Measurements from ENCODE around the gene ADARB2. TPM values are rescaled to one million over a fixed set of nuclear protein-coding genes. Genes with fewer than 3 reads are reported as not detected.

ADARB2 gene
- total and polyA plus RNA-seq, 2 experiments from 2014 or later = not detected

GRCh38 chr10:1665681-1666080, 71.6 kb downstream of the ADARB2 start:
- no peaks in the 10 kb centered on the region for H4K20me1 ChIP-seq (ENCODE audit: insufficient read depth)
- in situ Hi-C loops (cut with MboI) = no loop called here
- H3K27me3 ChIP-seq (replicated peaks; ENCODE audit: insufficient read depth) = no peaks in the 10 kb centered on the region
- H2AFZ ChIP-seq = no peak overlapping the region
- no peak for TF ChIP-seq EZH2phosphoT487 (IDR thresholded peaks at IDR 0.05; ENCODE audit: insufficient read depth, low read depth)
- TF ChIP-seq EZH2 (IDR thresholded peaks at IDR 0.05; ENCODE audit: insufficient read depth, poor library complexity, severe bottlenecking) = no peak
- no peaks in the 10 kb centered on the region for H3K4me1 ChIP-seq (ENCODE audit: insufficient read depth)
- no peaks in the 10 kb centered on the region for H3K79me2 ChIP-seq (ENCODE audit: insufficient read depth)
- no peak for DNase-seq
- H3K36me3 ChIP-seq (ENCODE audit: low read depth) = no peaks in the 10 kb centered on the region
- no peaks in the 10 kb centered on the region for H3F3A ChIP-seq (ENCODE audit: insufficient read depth)
- no peak overlapping the region for H3K4me2 ChIP-seq (ENCODE audit: unreplicated experiment)
- no peak overlapping the region for H3K27ac ChIP-seq
- no peaks in the 10 kb centered on the region for H3K9me2 ChIP-seq (ENCODE audit: insufficient read depth)
- no peaks in the 10 kb centered on the region for H3K9me3 ChIP-seq (ENCODE audit: low read depth)
- H3K9ac ChIP-seq = no peak overlapping the region
- H3K4me3 ChIP-seq = no peak overlapping the region
- 52 to 54% methylated on average over 9 to 10 of the region's 10 CpGs for WGBS, 2 experiments (ENCODE audit: low coverage in 1 of 2, low lambda C conversion rate in 2 of 2, missing lambda C conversion rate in 2 of 2)

DNA sequence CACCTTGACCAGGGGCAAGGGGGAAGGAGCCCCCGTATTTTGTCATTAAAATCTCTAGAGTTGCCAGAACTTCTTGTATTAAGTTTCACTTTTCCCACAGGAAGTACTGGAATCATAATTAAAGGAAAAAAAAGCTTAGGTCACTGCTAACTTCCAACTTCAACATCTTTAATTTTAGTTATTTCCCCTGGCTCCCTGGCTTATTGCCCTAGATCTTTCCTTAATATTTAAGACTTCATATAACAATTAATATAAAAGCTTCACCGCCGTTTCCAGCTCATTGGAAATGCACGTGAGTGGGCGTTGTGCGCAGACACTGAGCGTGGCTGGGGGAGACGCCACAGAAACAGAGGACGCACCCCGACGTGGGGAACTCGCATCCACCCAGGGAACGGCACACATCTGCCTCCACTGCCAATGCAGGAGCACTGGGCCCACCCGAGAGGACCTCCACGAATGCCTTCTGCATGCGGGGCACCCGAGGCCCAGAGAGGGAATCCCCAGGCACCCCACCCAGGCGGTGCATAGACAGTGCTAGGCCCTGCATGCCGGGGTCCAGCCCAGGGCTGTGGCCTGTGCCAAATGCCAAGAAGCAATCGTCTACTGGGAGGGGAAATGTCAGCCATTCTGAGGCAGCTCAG, 72.2 kb downstream of the ADARB2 start:
- Histone ChIP-seq H3K9me2 (ENCODE audit: insufficient read depth) (no peaks in the 10 kb centered on the region), H3K9me3 (ENCODE audit: low read depth) (no peaks in the 10 kb centered on the region), H4K20me1 (ENCODE audit: insufficient read depth) (no peaks in the 10 kb centered on the region), H3K27ac (no peak overlapping the region), H3K4me1 (ENCODE audit: insufficient read depth) (no peaks in the 10 kb centered on the region), H3K36me3 (ENCODE audit: low read depth) (no peaks in the 10 kb centered on the region), H3K79me2 (ENCODE audit: insufficient read depth) (no peaks in the 10 kb centered on the region), H3K9ac (no peak overlapping the region), H3K4me3 (no peak overlapping the region), H3F3A (ENCODE audit: insufficient read depth) (no peaks in the 10 kb centered on the region), H2AFZ (no peak overlapping the region), H3K4me2 (ENCODE audit: unreplicated experiment) (no peak overlapping the region), H3K27me3 (replicated peaks; ENCODE audit: insufficient read depth) (no peaks in the 10 kb centered on the region)
- 49 to 58% methylated on average over 20 of the region's 20 CpGs for WGBS, 2 experiments (ENCODE audit: low coverage in 1 of 2, low lambda C conversion rate in 2 of 2, missing lambda C conversion rate in 2 of 2)
- no peak for TF ChIP-seq EZH2phosphoT487 (IDR thresholded peaks at IDR 0.05; ENCODE audit: insufficient read depth, low read depth)
- TF ChIP-seq EZH2 (IDR thresholded peaks at IDR 0.05; ENCODE audit: insufficient read depth, poor library complexity, severe bottlenecking) = no peak
- in situ Hi-C loops (cut with MboI) = no loop called here
- DNase-seq = no peak

DNA sequence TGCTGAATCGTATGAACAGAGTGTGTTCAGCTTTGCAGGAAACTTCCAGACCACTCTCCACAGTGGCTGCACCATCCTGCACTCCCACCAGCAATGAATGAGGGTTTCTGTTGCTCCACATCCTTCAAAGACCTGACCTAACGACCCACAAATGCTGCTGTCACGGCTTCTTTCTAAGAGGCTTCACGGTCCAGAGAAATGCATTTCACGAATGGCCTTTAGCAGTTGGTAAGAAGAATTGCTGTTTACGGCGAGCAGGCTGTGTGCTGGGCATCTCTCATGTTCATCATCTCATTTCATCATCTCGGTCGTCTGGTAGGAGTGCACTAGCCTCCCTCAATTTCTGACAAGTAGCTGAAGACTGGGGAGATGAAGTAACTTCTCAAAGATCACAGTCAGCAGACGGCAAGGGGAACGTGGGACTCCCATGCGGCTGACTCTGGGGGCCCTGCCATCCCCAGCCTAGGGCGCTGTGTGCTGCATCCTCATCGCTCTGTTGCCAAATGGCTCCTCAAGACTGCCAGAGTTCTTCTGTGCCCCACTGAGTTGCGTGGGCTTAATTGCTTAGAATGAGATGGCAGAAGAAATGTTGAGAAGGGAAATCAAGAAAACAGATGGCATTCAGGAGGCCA, 72.9 kb downstream of the ADARB2 start:
- no peaks in the 10 kb centered on the region for H4K20me1 ChIP-seq (ENCODE audit: insufficient read depth)
- no peak overlapping the region for H2AFZ ChIP-seq
- in situ Hi-C loops (cut with MboI) = no loop called here
- H3K4me3 ChIP-seq = no peak overlapping the region
- no peaks in the 10 kb centered on the region for H3F3A ChIP-seq (ENCODE audit: insufficient read depth)
- no peak overlapping the region for H3K4me2 ChIP-seq (ENCODE audit: unreplicated experiment)
- H3K79me2 ChIP-seq (ENCODE audit: insufficient read depth) = no peaks in the 10 kb centered on the region
- TF ChIP-seq EZH2 (IDR thresholded peaks at IDR 0.05; ENCODE audit: insufficient read depth, poor library complexity, severe bottlenecking) (no peak), EZH2phosphoT487 (IDR thresholded peaks at IDR 0.05; ENCODE audit: insufficient read depth, low read depth) (no peak)
- no peaks in the 10 kb centered on the region for H3K9me2 ChIP-seq (ENCODE audit: insufficient read depth)
- no peak overlapping the region for H3K9ac ChIP-seq
- no peaks in the 10 kb centered on the region for H3K36me3 ChIP-seq (ENCODE audit: low read depth)
- no peaks in the 10 kb centered on the region for H3K27me3 ChIP-seq (replicated peaks; ENCODE audit: insufficient read depth)
- no peaks in the 10 kb centered on the region for H3K9me3 ChIP-seq (ENCODE audit: low read depth)
- WGBS, 2 experiments (ENCODE audit: low coverage in 1 of 2, low lambda C conversion rate in 2 of 2, missing lambda C conversion rate in 2 of 2) = 17 to 23% methylated on average over 15 of the region's 15 CpGs
- H3K4me1 ChIP-seq (ENCODE audit: insufficient read depth) = no peaks in the 10 kb centered on the region
- H3K27ac ChIP-seq = no peak overlapping the region
- DNase-seq = no peak

DNA sequence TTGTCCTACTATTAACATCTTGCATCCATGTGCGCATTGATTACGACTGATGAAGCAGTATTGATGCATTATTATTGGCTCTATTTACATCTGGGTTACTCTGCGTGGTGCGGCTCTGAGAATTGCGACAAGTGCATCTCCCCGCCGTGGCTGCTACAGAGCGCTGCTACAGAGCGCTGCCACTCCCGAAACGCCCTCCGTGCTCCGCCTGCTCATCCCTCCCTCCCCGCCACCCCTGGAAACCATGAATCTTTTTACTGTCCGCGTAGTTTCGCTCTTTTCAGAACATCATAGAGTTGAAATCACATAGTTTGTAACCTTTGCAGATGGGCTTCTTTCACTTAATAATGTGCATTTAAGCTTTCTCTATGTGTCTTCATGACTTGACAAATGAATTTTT, 74.1 kb downstream of the ADARB2 start:
- no peaks in the 10 kb centered on the region for H3K9me3 ChIP-seq (ENCODE audit: low read depth)
- no peaks in the 10 kb centered on the region for H3F3A ChIP-seq (ENCODE audit: insufficient read depth)
- H3K27me3 ChIP-seq (replicated peaks; ENCODE audit: insufficient read depth) = no peaks in the 10 kb centered on the region
- no peak overlapping the region for H3K27ac ChIP-seq
- H3K79me2 ChIP-seq (ENCODE audit: insufficient read depth) = no peaks in the 10 kb centered on the region
- WGBS, 2 experiments (ENCODE audit: low coverage in 1 of 2, low lambda C conversion rate in 2 of 2, missing lambda C conversion rate in 2 of 2) = 53 to 63% methylated on average over 17 of the region's 17 CpGs
- H3K9me2 ChIP-seq (ENCODE audit: insufficient read depth) = no peaks in the 10 kb centered on the region
- no peak overlapping the region for H3K9ac ChIP-seq
- H3K4me2 ChIP-seq (ENCODE audit: unreplicated experiment) = no peak overlapping the region
- in situ Hi-C loops (cut with MboI) = no loop called here
- no peak for DNase-seq
- no peaks in the 10 kb centered on the region for H3K36me3 ChIP-seq (ENCODE audit: low read depth)
- no peak overlapping the region for H3K4me3 ChIP-seq
- H2AFZ ChIP-seq = no peak overlapping the region
- H3K4me1 ChIP-seq (ENCODE audit: insufficient read depth) = no peaks in the 10 kb centered on the region
- no peaks in the 10 kb centered on the region for H4K20me1 ChIP-seq (ENCODE audit: insufficient read depth)
- TF ChIP-seq EZH2phosphoT487 (IDR thresholded peaks at IDR 0.05; ENCODE audit: insufficient read depth, low read depth) = no peak
- no peak for TF ChIP-seq EZH2 (IDR thresholded peaks at IDR 0.05; ENCODE audit: insufficient read depth, poor library complexity, severe bottlenecking)
